DMS 273 (cell line): ENCODE results near the gene LSS.

Source experiments
- DNase-seq: peaks from one replicate; lab custom pipeline; 2025; ENCODE audit not compliant: unreplicated experiment; lab: John Stamatoyannopoulos, UW

The LSS gene

DNA sequence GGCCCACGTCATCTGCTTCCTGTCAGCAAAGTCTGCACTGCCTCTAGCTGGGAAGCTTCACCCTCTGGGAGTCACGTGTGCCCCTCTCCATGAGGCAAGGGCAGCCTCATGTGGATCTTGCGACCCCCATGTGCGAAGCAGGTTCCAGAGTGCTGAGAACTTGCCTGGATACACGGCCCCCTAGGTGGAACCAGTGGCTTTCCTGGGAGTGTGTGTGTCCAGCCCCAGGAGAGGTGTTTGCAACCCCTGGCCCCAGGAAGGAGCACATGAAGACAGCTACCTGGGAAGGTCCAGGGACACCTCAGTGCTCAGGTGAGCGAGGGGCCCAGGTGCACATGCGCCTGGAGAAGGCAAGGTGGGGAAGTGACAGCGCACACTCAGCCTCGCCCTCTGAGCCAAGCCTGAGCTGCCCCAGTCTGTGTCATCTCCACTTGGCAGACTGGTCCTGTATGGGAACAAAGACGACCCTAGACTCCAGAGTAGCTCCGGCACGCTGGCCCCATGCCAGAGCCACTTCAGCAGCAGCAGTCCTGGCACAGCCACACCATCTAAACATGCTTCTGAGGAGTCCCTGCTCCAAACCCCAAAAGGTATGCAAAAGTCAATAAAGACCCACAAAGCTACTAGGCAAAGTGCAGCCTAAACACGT is 8.9 kb downstream of the LSS start:
- DNase-seq: no peak

DNA sequence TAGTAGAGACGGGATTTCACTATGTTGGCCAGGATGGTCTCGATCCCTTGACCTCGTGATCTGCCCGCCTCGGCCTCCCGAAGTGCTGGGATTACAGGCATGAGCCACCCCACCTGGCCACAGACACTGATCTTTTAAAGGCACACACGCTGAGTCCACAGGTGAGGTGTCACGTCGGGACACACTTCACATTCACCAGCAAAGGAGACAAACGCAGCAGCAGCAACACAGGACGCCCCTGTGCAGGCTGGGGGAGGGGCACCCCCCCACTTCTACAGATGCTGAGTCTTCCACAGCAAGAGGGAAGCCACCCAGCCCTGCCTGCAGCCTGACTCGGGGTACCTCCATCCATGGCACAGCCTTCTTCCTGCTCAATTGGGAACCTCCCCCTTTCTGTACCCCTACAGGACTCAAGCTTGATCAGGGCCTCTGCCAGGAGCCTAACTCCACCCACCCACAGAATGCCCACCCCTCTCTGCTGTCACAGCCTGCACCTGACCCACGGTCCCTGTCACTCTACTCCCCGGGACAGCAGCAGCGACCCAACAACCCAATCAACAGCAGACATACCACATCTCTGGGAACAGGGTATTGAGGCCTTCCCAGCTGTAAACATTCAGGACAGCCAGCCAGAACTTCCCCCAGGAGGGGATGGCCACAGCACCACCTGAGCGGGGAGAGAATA is 9.5 kb downstream of the LSS start:
- no peak for DNase-seq

DNA sequence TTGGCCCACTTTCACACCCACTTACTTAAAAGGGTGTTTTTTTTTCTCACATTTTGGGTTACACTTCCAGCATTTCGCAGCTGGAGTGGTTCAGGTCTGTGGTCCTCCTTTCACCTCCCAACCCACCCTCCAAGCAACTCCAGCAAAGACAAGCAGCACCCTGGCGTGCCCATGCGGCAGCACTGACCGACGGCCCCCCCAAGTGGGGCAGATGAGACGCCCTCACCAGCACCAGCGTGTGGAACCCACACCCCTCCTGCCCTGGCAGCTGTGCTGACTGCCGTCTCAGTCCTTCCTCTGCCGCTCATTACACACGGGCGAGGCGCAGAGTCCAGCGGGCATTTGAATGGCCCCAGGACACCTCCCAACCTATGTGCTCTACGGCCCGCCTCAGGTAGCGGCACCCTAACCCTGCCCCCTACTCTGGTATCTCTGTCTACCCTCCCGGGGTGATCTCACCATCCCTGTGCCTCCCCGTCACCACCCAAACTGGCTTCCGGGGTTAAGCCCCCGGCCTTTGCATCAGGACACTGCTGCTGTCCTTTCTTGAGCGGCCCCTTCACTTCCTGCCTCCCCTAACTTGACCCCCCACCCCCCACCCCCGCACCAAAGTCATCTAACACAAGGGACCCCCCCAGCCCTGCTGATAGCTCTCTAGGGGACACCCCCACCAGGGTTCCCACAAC is 10.9 kb downstream of the LSS start:
- DNase-seq: no peak

GRCh38 chr21:46216132-46216747 is 12.3 kb downstream of the LSS start:
- no peak for DNase-seq

GRCh38 chr21:46215436-46216131 is 13.0 kb downstream of the LSS start:
- DNase-seq: no peak

DNA sequence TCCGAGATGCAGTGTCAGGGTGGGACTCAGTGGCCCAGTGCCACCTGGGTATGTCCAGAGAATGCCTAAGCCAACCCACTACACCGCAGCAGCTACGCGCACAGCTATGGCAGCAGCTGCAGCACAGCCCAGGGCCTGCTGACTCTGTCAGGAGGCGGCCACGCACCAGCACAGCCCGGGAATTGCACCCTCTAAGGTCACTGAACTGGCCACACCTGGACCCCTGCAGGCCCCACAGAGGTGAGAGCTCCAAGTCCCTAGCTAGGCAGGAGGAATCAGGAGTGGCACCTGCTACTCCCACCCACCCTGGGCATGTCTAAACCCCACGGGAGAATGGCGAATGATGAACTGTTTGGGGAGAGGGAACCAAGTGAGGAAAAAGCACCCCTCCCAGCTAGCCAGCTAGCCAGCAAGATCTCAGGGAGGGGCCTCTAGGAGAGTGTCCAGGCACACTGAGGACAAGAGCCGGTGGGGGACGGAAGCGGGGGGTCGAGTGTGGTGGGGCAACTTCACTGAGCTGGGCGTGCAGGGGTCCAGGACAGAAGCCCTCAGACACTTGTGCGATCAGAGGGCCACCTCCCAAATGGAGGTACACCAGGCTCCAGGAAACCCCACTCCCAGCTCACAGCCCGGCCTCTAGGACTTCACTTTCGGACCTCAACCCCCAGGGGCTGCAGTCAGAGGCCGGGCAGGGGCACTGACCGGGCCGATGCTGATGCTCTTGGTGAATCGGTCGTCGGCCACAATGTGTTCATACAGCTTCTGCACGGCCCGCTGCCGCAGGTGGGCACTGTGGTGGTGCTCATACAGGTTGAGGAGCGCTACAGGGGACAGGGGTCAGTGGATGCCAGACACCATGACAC is 13.9 kb downstream of the LSS start:
- DNase-seq: no peak

- no peak for DNase-seq
Measured at GRCh38 chr21:46213620-46214286, 14.8 kb downstream of the LSS start.

DNA sequence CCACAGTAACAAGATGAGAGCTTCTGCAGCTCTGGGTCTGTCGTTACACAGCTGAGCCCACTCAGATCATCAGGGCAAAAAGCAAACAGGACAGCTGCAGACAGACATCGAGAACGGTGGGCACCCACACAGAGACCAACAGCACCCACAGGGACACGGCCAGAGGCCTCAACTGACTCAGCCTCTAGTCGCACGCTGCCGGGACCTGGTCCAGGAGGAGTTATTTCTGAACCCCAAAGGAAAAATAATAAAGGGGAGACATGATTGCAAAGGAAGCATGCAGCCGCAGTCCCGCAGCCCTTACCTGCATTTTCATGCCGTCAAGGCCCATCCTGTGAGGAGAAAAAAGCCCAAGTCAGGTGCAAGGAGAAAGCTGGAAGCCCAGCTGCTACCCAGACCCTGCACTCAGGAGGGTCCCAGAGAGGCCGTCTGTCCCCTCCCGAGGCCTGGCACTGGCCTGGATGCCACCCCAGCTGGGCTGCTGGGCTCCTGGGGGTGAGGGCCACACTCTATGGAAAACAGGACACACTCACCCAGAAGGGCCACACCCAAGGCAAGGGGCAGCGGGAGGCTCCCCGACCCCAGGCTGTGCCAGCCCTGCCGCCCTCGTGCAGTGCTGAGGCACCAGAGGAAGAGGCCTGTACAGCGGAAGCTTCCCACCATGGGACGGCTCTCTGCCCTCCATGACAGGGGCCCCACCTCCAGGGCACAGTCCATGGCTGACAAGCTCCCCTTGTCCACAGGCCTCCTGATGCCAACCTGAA is 15.7 kb downstream of the LSS start:
- no peak for DNase-seq

GRCh38 chr21:46211786-46212720 is 16.5 kb downstream of the LSS start:
- no peak for DNase-seq

DNA sequence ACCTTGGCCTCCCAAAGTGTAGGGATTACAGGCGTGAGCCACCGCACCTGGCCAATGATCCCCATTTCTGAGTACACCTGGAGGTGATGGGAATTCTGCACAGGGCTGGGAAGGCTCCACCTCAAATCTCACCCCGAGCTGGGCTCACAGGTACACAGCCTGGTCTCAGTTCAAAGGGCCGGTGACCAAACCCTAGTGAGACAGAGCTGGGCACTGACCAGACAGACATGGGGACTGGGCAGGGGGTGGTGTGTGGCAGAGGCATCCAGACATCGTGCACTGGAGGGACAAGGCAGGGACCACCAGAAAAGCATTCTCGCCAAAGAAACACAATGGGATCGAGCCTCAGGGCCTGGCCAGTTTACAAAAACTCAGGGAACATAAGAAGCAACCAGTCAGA is 17.2 kb downstream of the LSS start:
- no peak for DNase-seq

- DNase-seq: no peak
Measured at GRCh38 chr21:46210378-46211136, 18.0 kb downstream of the LSS start.

DNA sequence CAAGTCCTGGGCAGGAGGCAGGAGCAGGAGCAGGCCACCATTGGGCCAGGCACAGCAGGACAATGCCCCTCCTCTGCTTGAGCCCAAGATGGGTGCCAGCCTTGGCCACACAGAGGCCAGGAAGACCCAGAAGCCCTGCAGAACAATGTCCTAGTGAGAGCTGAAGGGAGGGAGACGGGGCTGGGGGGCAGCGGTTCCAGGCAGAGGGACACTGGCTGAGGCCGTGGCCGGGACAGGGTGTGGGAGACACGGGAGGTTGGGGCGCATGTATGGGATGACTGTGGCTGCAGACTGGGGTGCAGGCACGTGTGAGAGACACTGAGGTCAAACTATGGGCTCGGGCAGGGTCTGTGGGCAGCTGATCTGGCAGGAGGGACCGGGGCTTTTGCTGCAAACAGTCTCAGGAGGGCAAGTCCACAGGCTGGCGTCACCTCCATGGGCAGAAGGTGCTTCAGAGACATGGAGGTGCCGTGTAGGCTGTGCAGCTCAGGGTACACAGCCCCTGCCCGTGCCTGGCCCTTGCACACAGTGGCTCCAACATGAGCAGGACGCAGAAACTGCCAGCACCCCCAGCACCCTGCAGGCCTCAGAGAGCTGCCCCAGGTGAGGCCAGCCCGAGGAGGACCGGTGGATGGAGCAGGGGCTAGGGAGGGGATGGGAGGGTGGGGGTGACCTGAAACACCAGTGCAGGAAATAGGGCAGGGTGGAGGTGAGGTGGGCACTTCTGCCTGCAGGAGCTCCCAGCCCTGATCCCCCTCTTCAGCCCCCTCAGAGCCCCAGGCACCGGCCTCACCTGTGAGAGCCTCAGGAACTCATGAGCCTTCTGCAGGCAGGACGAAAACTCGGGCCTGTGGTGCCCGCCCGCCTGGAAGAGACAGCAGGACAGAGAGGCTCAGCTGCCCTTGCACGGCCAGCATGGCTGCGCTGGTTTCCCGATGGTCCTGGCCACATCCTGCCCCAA is 19.5 kb downstream of the LSS start:
- DNase-seq: no peak

GRCh38 chr21:46207920-46208591 is 20.5 kb downstream of the LSS start:
- DNase-seq: no peak

DNA sequence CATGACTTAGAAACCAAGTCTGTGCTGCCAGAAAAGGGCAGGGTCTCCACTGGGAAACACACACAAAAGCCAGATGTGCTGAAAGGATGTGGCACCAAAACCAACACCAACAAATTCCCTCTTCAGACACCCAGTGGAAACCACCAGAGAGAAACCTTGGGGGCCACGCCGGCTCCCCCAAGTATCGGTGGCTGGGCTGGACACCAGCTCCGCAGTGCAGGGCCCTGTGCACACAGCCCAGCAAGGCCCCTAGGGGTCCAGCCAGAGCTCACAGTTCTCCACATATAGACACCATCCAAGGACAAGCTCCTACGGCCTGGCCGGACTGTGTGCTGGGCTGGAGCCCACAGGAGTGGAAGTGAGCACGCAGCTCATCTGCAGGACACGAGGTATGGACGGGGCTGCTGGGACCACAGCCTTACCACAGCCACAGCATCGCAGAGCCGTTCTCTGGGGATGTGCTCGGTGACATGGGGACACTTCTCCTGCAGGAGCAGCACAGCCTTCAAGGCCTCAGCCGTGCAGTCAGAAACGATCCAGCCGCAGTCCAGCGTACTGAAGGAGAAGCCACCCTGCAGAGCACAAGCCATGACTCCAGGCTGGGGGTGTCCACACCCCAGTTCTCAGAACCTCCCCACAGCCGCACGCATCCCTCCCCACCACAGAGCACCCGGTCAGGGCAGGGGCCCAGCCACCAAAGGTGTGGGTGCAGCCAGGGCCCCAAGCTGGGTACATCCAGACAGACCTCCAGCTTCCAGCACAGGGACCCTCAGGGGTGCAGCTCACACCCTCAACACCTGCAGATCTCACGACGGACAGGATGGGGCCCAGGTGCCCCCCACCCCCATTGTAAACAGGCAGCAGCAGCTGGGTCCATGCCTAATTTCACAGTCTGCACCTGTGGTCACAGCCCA is 21.3 kb downstream of the LSS start:
- no peak for DNase-seq
